T-helper 9 cell (primary cell): Measurements from ENCODE around the gene MSRB3.

Experiments
- DNase-seq: peaks from one replicate; pipeline ENCODE4 v3.0.0-alpha.2; 2020

The MSRB3 gene

DNA sequence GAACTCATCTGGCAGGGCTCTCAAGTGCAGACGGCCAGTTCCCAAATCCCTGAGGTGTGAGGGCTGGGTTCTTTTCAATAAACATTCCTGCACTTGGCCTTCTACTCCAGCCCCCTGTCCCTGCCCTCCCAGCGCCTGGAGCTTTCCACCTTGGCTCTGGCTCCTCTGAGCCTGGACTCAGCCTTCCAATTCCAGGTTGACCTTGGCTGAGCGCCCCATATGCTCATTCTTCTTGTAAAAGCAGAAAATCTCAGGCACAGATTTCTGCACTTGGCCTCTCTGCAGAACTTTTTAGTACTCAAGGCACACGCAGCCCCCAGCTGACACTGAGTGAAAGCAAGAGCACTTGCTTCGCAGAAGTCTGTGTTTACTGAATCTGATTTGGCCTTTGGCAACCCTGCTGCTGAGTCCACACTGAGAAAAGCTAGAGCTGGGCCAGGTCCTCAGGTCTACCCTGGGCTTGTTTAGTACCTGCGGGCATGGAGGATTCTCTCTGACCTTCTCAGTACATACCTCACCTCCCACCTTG lies 222.7 kb downstream of the MSRB3 start:
- no peak for DNase-seq

DNA sequence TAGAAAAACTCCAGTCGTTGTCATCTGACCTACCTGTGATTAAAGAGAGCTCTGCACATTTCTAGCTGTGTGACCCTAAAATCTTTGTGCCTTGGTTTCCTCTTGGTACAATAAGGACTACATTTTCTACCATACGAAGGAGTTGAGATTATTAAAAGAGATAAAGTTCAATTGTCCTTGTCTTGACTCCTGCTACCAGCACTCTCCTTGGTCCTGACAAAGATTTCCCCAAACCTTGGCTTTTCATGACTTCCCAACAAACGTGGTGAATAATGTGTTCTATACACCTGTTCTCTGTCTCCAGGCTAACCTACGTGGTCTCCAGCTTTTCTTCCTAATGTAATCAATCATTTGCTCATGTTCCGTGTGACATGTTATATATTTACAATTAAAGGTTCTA lies 223.5 kb downstream of the MSRB3 start:
- no peak for DNase-seq

DNA sequence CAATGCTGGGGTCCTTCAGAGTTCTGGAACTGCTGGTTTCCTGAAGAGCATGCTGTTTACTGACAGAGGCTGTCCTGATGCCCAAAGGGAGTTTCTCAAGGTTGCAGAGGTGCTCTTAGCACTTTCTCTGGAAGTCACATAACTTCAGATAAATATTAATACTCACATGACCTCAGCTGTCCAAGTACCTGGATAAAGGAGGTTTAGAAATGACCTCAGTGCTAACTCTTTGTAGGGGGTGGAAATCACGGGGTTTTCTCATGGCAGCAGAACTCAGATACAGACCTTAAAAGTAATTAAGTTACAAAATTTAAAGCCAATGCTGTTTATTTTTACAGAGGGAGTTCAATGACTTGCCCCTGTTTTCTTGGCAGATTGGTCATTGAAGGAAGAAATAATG lies 225.9 kb downstream of the MSRB3 start:
- DNase-seq: no peak

GRCh38 chr12:65505386-65506121 lies 227.1 kb downstream of the MSRB3 start:
- no peak for DNase-seq

GRCh38 chr12:65508276-65509035 lies 230.0 kb downstream of the MSRB3 start:
- no peak for DNase-seq

GRCh38 chr12:65510007-65510406 lies 231.5 kb downstream of the MSRB3 start:
- DNase-seq: no peak

GRCh38 chr12:65510584-65511050 lies 232.1 kb downstream of the MSRB3 start:
- no peak for DNase-seq

GRCh38 chr12:65511134-65511834 lies 232.8 kb downstream of the MSRB3 start:
- DNase-seq: no peak

GRCh38 chr12:65511912-65512311 lies 233.4 kb downstream of the MSRB3 start:
- DNase-seq: no peak
